SU-DHL-6 (cell line): ENCODE data around the gene DOCK8.

ENCODE experiments used
- H2AFZ ChIP-seq: fragments of 200-600 bp; sonication (generic); 2 replicates; pipeline ENCODE4 v1.6.1; 2014; ENCODE audit warnings: low read depth, mild to moderate bottlenecking, moderate library complexity, mixed read lengths, antibody characterized with exemption, low read length; ENCODE audit not compliant: severe bottlenecking
- H3F3A ChIP-seq: fragments of 200-600 bp; shearing (Covaris generic); 2 replicates; pipeline ENCODE4 v1.6.0; 2016; ENCODE audit warnings: antibody characterized with exemption, mild to moderate bottlenecking; ENCODE audit not compliant: insufficient read depth
- H3K27ac ChIP-seq: fragments of 200-600 bp; sonication (generic); 2 replicates; pipeline ENCODE4 v1.5.1; 2016; ENCODE audit warnings: low read depth, mild to moderate bottlenecking, low read length, moderate library complexity, mixed read lengths
- H3K27me3 ChIP-seq: fragments of 200-600 bp; sonication (generic), shearing (Covaris generic); 2 replicates; pipeline ENCODE4 v1.6.0; 2014; ENCODE audit warnings: mild to moderate bottlenecking, low read length
- H3K36me3 ChIP-seq: fragments of 200-600 bp; sonication (generic); 2 replicates; pipeline ENCODE4 v1.6.1; 2014; ENCODE audit warnings: mild to moderate bottlenecking, low read length, mixed read lengths
- H3K4me2 ChIP-seq: fragments of 300-600, 200-600 bp; shearing (Covaris generic), sonication (generic); 2 replicates; pipeline ENCODE4 v1.6.0; 2014; ENCODE audit warnings: low read length, low read depth, mild to moderate bottlenecking; ENCODE audit not compliant: poor library complexity, severe bottlenecking
- H3K4me3 ChIP-seq: fragments of 200-600 bp; sonication (generic); 2 replicates; pipeline ENCODE4 v1.5.1; 2014; ENCODE audit warnings: antibody characterized with exemption, low read length, mild to moderate bottlenecking, mixed read lengths; ENCODE audit not compliant: insufficient read depth, poor library complexity, severe bottlenecking
- H3K79me2 ChIP-seq: fragments of 200-600 bp; sonication (generic); 2 replicates; pipeline ENCODE4 v1.6.1; 2014; ENCODE audit warnings: mild to moderate bottlenecking, low read length, moderate library complexity; ENCODE audit not compliant: insufficient read depth
- H3K9ac ChIP-seq: fragments of 200-600 bp; sonication (generic); 2 replicates; pipeline ENCODE4 v1.7.0; 2014; ENCODE audit warnings: mild to moderate bottlenecking, low read length
- H3K9me2 ChIP-seq: fragments of 200-600 bp; sonication (generic); replicated peaks from 2 replicates; pipeline ENCODE4 v1.6.1; 2014; ENCODE audit warnings: low read length; ENCODE audit not compliant: insufficient read depth
- H3K9me3 ChIP-seq: fragments of 200-600 bp; sonication (generic); 2 replicates; pipeline ENCODE4 v1.6.1; 2014; ENCODE audit warnings: low read length, mixed read lengths; ENCODE audit not compliant: insufficient read depth
- H4K20me1 ChIP-seq: fragments of 200-600 bp; sonication (generic); 2 replicates; pipeline ENCODE4 v1.6.1; 2014; ENCODE audit warnings: low read depth, mild to moderate bottlenecking, antibody characterized with exemption, low read length, moderate library complexity, mixed read lengths
- EZH2phosphoT487 ChIP-seq: fragments of 200-600 bp; sonication (generic), shearing (Covaris generic); conservative IDR thresholded peaks from 2 replicates; pipeline ENCODE4 v1.6.1; 2018; ENCODE audit warnings: mild to moderate bottlenecking, antibody characterized with exemption, low read length, moderate library complexity, mixed read lengths
- TF ChIP-seq, protein P1 (sequence below): fragments of 200-600 bp; sonication (generic); IDR thresholded peaks from one replicate; pipeline ENCODE4 v1.5.1; 2017; ENCODE audit warnings: antibody characterized with exemption, mild to moderate bottlenecking, low read length, moderate library complexity; ENCODE audit not compliant: insufficient read depth, poor library complexity, severe bottlenecking

The DOCK8 gene

DNA sequence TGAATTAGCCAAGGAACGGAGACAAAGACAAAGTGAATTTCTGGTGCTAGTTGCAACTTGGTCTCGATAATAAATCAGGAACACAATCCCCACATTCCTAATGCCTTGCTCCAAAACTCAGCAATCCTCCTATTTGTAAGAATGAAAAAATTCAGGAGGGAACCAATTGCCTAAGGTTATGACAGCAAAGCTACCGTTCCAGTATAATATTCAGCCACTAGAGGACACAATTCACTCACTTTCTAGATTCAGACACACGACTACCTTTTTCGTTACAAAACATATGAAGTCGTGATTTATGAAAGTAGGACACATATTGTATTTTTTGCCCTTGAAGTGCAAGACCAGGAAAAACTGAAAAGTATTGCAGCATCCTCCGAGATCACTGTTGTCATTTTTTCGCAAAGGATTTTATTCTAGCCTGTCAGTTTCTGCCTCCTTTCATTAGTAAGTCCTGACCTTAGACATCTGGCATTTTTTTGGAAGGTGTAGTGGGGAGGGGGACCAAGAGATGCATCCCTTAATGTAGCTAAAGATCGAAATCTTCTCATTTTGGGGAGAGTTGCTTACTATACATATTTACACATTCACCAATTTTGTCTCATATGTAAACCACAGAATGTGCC lies 133.1 kb downstream of the DOCK8 start:
- Histone ChIP-seq H3K9me3 (no peaks in the 10 kb centered on the region), H3K27ac (no peak overlapping the region), H3K79me2 (no peaks in the 10 kb centered on the region), H3K36me3 (peaks cover 13% of the 10 kb centered on the region), H3K9me2 (no peaks in the 10 kb centered on the region), H4K20me1 (no peaks in the 10 kb centered on the region), H3K9ac (no peak overlapping the region), H3K27me3 (no peaks in the 10 kb centered on the region), H3K4me3 (no peak overlapping the region), H2AFZ (no peak overlapping the region), H3K4me2 (no peak overlapping the region), H3F3A (no peaks in the 10 kb centered on the region)
- TF ChIP-seq, protein P1, sequence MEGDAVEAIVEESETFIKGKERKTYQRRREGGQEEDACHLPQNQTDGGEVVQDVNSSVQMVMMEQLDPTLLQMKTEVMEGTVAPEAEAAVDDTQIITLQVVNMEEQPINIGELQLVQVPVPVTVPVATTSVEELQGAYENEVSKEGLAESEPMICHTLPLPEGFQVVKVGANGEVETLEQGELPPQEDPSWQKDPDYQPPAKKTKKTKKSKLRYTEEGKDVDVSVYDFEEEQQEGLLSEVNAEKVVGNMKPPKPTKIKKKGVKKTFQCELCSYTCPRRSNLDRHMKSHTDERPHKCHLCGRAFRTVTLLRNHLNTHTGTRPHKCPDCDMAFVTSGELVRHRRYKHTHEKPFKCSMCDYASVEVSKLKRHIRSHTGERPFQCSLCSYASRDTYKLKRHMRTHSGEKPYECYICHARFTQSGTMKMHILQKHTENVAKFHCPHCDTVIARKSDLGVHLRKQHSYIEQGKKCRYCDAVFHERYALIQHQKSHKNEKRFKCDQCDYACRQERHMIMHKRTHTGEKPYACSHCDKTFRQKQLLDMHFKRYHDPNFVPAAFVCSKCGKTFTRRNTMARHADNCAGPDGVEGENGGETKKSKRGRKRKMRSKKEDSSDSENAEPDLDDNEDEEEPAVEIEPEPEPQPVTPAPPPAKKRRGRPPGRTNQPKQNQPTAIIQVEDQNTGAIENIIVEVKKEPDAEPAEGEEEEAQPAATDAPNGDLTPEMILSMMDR: peak; percentile 45
- no peak for TF ChIP-seq EZH2phosphoT487

GRCh38 chr9:350384-350783 lies 135.7 kb downstream of the DOCK8 start:
- TF ChIP-seq, protein P1: no peak
- no peak for TF ChIP-seq EZH2phosphoT487
- Histone ChIP-seq H3K27me3 (no peaks in the 10 kb centered on the region), H3K4me3 (no peak overlapping the region), H3K27ac (no peak overlapping the region), H3K9ac (no peak overlapping the region), H3K9me3 (no peaks in the 10 kb centered on the region), H3K79me2 (no peaks in the 10 kb centered on the region), H2AFZ (no peak overlapping the region), H4K20me1 (no peaks in the 10 kb centered on the region), H3K36me3 (peaks cover 6% of the 10 kb centered on the region), H3K4me2 (no peak overlapping the region), H3K9me2 (no peaks in the 10 kb centered on the region), H3F3A (no peaks in the 10 kb centered on the region)

DNA sequence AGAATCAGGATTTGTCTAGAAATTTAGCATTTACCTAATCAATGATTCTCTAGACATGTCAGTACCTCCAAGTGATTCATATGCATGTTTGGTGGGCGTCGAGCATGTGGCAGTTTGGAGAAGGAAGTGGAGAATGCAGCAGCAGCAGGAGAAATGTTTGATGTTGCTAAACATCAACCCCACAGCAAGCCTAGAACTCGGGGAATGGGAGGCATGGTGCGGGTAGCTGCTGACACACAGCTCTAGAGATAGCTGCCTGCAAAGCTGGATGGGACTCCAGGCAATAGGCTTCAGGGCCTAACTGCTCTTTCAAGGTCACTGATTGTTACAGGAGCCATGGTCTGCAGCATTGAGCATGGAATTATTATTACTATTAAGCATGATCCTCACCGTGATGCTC lies 137.3 kb downstream of the DOCK8 start:
- Histone ChIP-seq H3K9me2 (no peaks in the 10 kb centered on the region), H4K20me1 (no peaks in the 10 kb centered on the region), H2AFZ (no peak overlapping the region), H3K9me3 (no peaks in the 10 kb centered on the region), H3K9ac (no peak overlapping the region), H3K36me3 (peaks cover 6% of the 10 kb centered on the region), H3K4me3 (no peak overlapping the region), H3F3A (peaks cover 3% of the 10 kb centered on the region; the same call in 1 of the 2 replicates), H3K79me2 (no peaks in the 10 kb centered on the region), H3K27ac (no peak overlapping the region), H3K4me2 (no peak overlapping the region), H3K27me3 (no peaks in the 10 kb centered on the region)
- TF ChIP-seq, protein P1: no peak
- TF ChIP-seq EZH2phosphoT487: no peak
